Measurements from ENCODE around the gene IRF6. TPM values are rescaled to one million over a fixed set of nuclear protein-coding genes. Genes with fewer than 3 reads are reported as not detected.

Gene IRF6
- total and polyA plus RNA-seq, 2 donors: 22.8 to 39.9 TPM

- Histone ChIP-seq H3K27me3 (ENCODE audit: control insufficient read depth in 2 of 2, insufficient read depth in 1 of 2, low read length in 1 of 2) (no peaks in the 10 kb centered on the region), H3K9me3 (ENCODE audit: control insufficient read depth in 2 of 2, insufficient read depth in 1 of 2, low read length in 1 of 2) (no peaks in the 10 kb centered on the region), H3K36me3 (ENCODE audit: control insufficient read depth in 2 of 2, insufficient read depth in 2 of 2, low read length in 1 of 2) (no peaks in the 10 kb centered on the region), H3K27ac (ENCODE audit: low read depth in 1 of 2, low read length in 1 of 2) (no peak overlapping the region), H3K4me3 (ENCODE audit: low read length in 2 of 2) (no peak overlapping the region), H3K4me1 (ENCODE audit: control insufficient read depth in 2 of 2, insufficient read depth in 2 of 2, low read length in 2 of 2) (peaks cover 0 to 26% of the 10 kb centered on the region in 2 donors)
- no peak for DNase-seq (ENCODE audit: low read depth in 6 of 9, low spot score in 9 of 9)
- WGBS: 95% methylated on average over 6 of the region's 6 CpGs
Measured at GRCh38 chr1:209749670-209750323, 56.1 kb downstream of the IRF6 start.

- no peak for DNase-seq (ENCODE audit: low read depth in 6 of 9, low spot score in 9 of 9)
- Histone ChIP-seq H3K4me3 (ENCODE audit: low read length in 2 of 2) (no peak overlapping the region), H3K36me3 (ENCODE audit: control insufficient read depth in 2 of 2, insufficient read depth in 2 of 2, low read length in 1 of 2) (no peaks in the 10 kb centered on the region), H3K27ac (ENCODE audit: low read depth in 1 of 2, low read length in 1 of 2) (no peak overlapping the region), H3K27me3 (ENCODE audit: control insufficient read depth in 2 of 2, insufficient read depth in 1 of 2, low read length in 1 of 2) (no peaks in the 10 kb centered on the region), H3K4me1 (ENCODE audit: control insufficient read depth in 2 of 2, insufficient read depth in 2 of 2, low read length in 2 of 2) (peaks cover 0 to 25% of the 10 kb centered on the region in 2 donors), H3K9me3 (ENCODE audit: control insufficient read depth in 2 of 2, insufficient read depth in 1 of 2, low read length in 1 of 2) (no peaks in the 10 kb centered on the region)
- WGBS: 89% methylated on average over 2 of the region's 2 CpGs
Measured at GRCh38 chr1:209749205-209749604, 56.7 kb downstream of the IRF6 start.

- Histone ChIP-seq H3K9me3 (ENCODE audit: control insufficient read depth in 2 of 2, insufficient read depth in 1 of 2, low read length in 1 of 2) (no peaks in the 10 kb centered on the region), H3K4me3 (ENCODE audit: low read length in 2 of 2) (no peak overlapping the region), H3K27ac (ENCODE audit: low read depth in 1 of 2, low read length in 1 of 2) (peak overlapping the region in 1 of 2 donors; percentile 3), H3K27me3 (ENCODE audit: control insufficient read depth in 2 of 2, insufficient read depth in 1 of 2, low read length in 1 of 2) (no peaks in the 10 kb centered on the region), H3K36me3 (ENCODE audit: control insufficient read depth in 2 of 2, insufficient read depth in 2 of 2, low read length in 1 of 2) (no peaks in the 10 kb centered on the region), H3K4me1 (ENCODE audit: control insufficient read depth in 2 of 2, insufficient read depth in 2 of 2, low read length in 2 of 2) (peaks cover 0 to 25% of the 10 kb centered on the region in 2 donors)
- DNase-seq (ENCODE audit: low read depth in 6 of 9, low spot score in 9 of 9): no peak
- 79% methylated on average over 4 of the region's 4 CpGs for WGBS
Measured at GRCh38 chr1:209748620-209749019, 57.3 kb downstream of the IRF6 start.

GRCh38 chr1:209747580-209748262 is 58.2 kb downstream of the IRF6 start:
- peak overlapping the region in 1 of 2 donors; percentile 38 for H3K27ac ChIP-seq (ENCODE audit: low read depth in 1 of 2, low read length in 1 of 2)
- no peaks in the 10 kb centered on the region for H3K9me3 ChIP-seq (ENCODE audit: control insufficient read depth in 2 of 2, insufficient read depth in 1 of 2, low read length in 1 of 2)
- peaks cover 0 to 25% of the 10 kb centered on the region in 2 donors for H3K4me1 ChIP-seq (ENCODE audit: control insufficient read depth in 2 of 2, insufficient read depth in 2 of 2, low read length in 2 of 2)
- peak overlapping the region; percentile 44 to 47 for H3K4me3 ChIP-seq (ENCODE audit: low read length in 2 of 2)
- WGBS: 18% methylated on average over 37 of the region's 37 CpGs
- peak in 6 of 9 donors; percentile 65 to 85 (median 70) for DNase-seq (ENCODE audit: low read depth in 6 of 9, low spot score in 9 of 9)
- H3K36me3 ChIP-seq (ENCODE audit: control insufficient read depth in 2 of 2, insufficient read depth in 2 of 2, low read length in 1 of 2): no peaks in the 10 kb centered on the region
- no peaks in the 10 kb centered on the region for H3K27me3 ChIP-seq (ENCODE audit: control insufficient read depth in 2 of 2, insufficient read depth in 1 of 2, low read length in 1 of 2)

GRCh38 chr1:209746451-209747165 is 59.3 kb downstream of the IRF6 start:
- WGBS: 95% methylated on average over 4 of the region's 4 CpGs
- Histone ChIP-seq H3K4me1 (ENCODE audit: control insufficient read depth in 2 of 2, insufficient read depth in 2 of 2, low read length in 2 of 2) (peaks cover 0 to 17% of the 10 kb centered on the region in 2 donors), H3K27me3 (ENCODE audit: control insufficient read depth in 2 of 2, insufficient read depth in 1 of 2, low read length in 1 of 2) (no peaks in the 10 kb centered on the region)

GRCh38 chr1:209743145-209743482 is 62.8 kb downstream of the IRF6 start:
- WGBS: 88% methylated on average over 2 of the region's 2 CpGs
- DNase-seq (ENCODE audit: low read depth in 6 of 9, low spot score in 9 of 9): no peak

More at GRCh38 chr1:209746451-209747165, 59.3 kb downstream of the IRF6 start:
- no peak overlapping the region for H3K27ac ChIP-seq (ENCODE audit: low read depth in 1 of 2, low read length in 1 of 2)
- H3K4me3 ChIP-seq (ENCODE audit: low read length in 2 of 2): no peak overlapping the region
- H3K9me3 ChIP-seq (ENCODE audit: control insufficient read depth in 2 of 2, insufficient read depth in 1 of 2, low read length in 1 of 2): no peaks in the 10 kb centered on the region
- no peaks in the 10 kb centered on the region for H3K36me3 ChIP-seq (ENCODE audit: control insufficient read depth in 2 of 2, insufficient read depth in 2 of 2, low read length in 1 of 2)
- no peak for DNase-seq (ENCODE audit: low read depth in 6 of 9, low spot score in 9 of 9)

GRCh38 chr1:209742409-209743144 is 63.4 kb downstream of the IRF6 start:
- H3K27ac ChIP-seq (ENCODE audit: low read depth in 1 of 2, low read length in 1 of 2): no peak overlapping the region
- DNase-seq (ENCODE audit: low read depth in 6 of 9, low spot score in 9 of 9): no peak
- 90% methylated on average over 8 of the region's 8 CpGs for WGBS

More at GRCh38 chr1:209743145-209743482, 62.8 kb downstream of the IRF6 start:
- peaks cover 0 to 7% of the 10 kb centered on the region in 2 donors for H3K4me1 ChIP-seq (ENCODE audit: control insufficient read depth in 2 of 2, insufficient read depth in 2 of 2, low read length in 2 of 2)
- H3K36me3 ChIP-seq (ENCODE audit: control insufficient read depth in 2 of 2, insufficient read depth in 2 of 2, low read length in 1 of 2): no peaks in the 10 kb centered on the region
- H3K27ac ChIP-seq (ENCODE audit: low read depth in 1 of 2, low read length in 1 of 2): no peak overlapping the region
- no peaks in the 10 kb centered on the region for H3K27me3 ChIP-seq (ENCODE audit: control insufficient read depth in 2 of 2, insufficient read depth in 1 of 2, low read length in 1 of 2)
- no peak overlapping the region for H3K4me3 ChIP-seq (ENCODE audit: low read length in 2 of 2)
- H3K9me3 ChIP-seq (ENCODE audit: control insufficient read depth in 2 of 2, insufficient read depth in 1 of 2, low read length in 1 of 2): no peaks in the 10 kb centered on the region

GRCh38 chr1:209741889-209742288 is 64.1 kb downstream of the IRF6 start:
- Histone ChIP-seq H3K9me3 (ENCODE audit: control insufficient read depth in 2 of 2, insufficient read depth in 1 of 2, low read length in 1 of 2) (no peaks in the 10 kb centered on the region), H3K27me3 (ENCODE audit: control insufficient read depth in 2 of 2, insufficient read depth in 1 of 2, low read length in 1 of 2) (no peaks in the 10 kb centered on the region), H3K36me3 (ENCODE audit: control insufficient read depth in 2 of 2, insufficient read depth in 2 of 2, low read length in 1 of 2) (no peaks in the 10 kb centered on the region), H3K4me1 (ENCODE audit: control insufficient read depth in 2 of 2, insufficient read depth in 2 of 2, low read length in 2 of 2) (no peaks in the 10 kb centered on the region), H3K27ac (ENCODE audit: low read depth in 1 of 2, low read length in 1 of 2) (no peak overlapping the region), H3K4me3 (ENCODE audit: low read length in 2 of 2) (no peak overlapping the region)
- 84% methylated on average over 2 of the region's 2 CpGs for WGBS
- DNase-seq (ENCODE audit: low read depth in 6 of 9, low spot score in 9 of 9): no peak

More at GRCh38 chr1:209742409-209743144, 63.4 kb downstream of the IRF6 start:
- Histone ChIP-seq H3K4me1 (ENCODE audit: control insufficient read depth in 2 of 2, insufficient read depth in 2 of 2, low read length in 2 of 2) (peaks cover 0 to 2% of the 10 kb centered on the region in 2 donors), H3K4me3 (ENCODE audit: low read length in 2 of 2) (no peak overlapping the region), H3K27me3 (ENCODE audit: control insufficient read depth in 2 of 2, insufficient read depth in 1 of 2, low read length in 1 of 2) (no peaks in the 10 kb centered on the region), H3K36me3 (ENCODE audit: control insufficient read depth in 2 of 2, insufficient read depth in 2 of 2, low read length in 1 of 2) (no peaks in the 10 kb centered on the region), H3K9me3 (ENCODE audit: control insufficient read depth in 2 of 2, insufficient read depth in 1 of 2, low read length in 1 of 2) (no peaks in the 10 kb centered on the region)

Measured in thymus (tissue), 11 donors.